HCEC 1CT (cell line): ENCODE results near the gene HOXD4.
A peak's percentile ranks its signal among the peaks of the same experiment; 100 is the strongest.

Experiments
- DNase-seq: peaks from one replicate; pipeline ENCODE4 v3.0.0-alpha.2; 2017

Gene HOXD4

GRCh38 chr2:176158855-176159662, 7.7 kb downstream of the HOXD4 start:
- DNase-seq: no peak

DNA sequence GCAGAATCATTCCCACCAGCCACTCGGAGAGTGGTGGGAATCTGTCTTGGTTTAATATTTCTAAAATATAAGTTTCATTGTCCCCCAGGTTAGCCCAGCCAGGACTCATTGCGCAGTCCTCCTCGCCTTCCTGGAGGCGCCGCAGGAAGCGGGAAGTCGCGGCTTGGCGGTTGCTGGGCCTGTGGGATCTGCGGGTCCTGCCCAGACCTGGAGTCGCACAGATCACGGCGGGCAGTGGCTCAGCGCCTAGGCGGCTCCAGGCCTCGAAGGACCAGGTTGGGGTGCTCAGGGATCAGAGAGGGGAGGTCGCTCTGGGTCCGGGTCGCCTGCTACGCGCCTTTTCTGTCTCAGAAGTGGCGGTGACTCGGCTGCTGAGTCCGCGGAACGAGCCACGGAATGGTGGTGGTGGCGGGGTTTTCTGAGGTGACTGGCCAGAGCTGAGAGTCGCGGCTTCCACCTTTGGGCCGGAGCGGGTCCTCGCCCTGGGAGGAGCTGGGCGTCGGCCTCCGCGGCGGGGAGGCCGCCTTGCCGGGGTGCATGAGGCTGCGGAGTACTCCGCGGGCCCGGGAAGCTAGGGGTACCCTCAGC, 8.4 kb downstream of the HOXD4 start:
- no peak for DNase-seq

GRCh38 chr2:176160251-176160985, 9.1 kb downstream of the HOXD4 start:
- no peak for DNase-seq

- no peak for DNase-seq
Measured at GRCh38 chr2:176160986-176161824, 9.9 kb downstream of the HOXD4 start.

GRCh38 chr2:176161825-176162626, 10.7 kb downstream of the HOXD4 start:
- DNase-seq: peak; percentile 54

GRCh38 chr2:176162911-176163671, 11.7 kb downstream of the HOXD4 start:
- no peak for DNase-seq

- no peak for DNase-seq
Measured at GRCh38 chr2:176163672-176164056, 12.3 kb downstream of the HOXD4 start.

DNA sequence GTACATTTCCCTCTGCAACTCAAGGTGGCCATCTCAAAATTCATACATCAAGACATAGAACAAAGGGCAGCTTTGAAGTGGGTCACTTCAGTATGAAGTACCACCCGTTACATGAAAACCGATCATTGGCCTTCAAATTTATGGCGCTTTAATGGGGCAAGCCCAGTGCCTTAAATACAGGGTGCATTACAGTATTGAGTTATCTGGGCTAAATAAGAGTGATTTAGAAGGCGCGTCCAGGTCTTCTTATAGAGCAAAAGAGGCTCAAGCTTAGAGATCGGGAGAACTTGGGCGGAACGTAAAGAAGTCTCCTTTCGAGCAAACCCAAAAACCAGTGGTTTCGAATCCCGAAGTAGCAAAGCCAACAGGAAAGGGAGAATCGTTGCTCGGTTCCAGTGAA, 12.9 kb downstream of the HOXD4 start:
- DNase-seq: no peak

- no peak for DNase-seq
Measured at GRCh38 chr2:176164611-176165369, 13.4 kb downstream of the HOXD4 start.

DNA sequence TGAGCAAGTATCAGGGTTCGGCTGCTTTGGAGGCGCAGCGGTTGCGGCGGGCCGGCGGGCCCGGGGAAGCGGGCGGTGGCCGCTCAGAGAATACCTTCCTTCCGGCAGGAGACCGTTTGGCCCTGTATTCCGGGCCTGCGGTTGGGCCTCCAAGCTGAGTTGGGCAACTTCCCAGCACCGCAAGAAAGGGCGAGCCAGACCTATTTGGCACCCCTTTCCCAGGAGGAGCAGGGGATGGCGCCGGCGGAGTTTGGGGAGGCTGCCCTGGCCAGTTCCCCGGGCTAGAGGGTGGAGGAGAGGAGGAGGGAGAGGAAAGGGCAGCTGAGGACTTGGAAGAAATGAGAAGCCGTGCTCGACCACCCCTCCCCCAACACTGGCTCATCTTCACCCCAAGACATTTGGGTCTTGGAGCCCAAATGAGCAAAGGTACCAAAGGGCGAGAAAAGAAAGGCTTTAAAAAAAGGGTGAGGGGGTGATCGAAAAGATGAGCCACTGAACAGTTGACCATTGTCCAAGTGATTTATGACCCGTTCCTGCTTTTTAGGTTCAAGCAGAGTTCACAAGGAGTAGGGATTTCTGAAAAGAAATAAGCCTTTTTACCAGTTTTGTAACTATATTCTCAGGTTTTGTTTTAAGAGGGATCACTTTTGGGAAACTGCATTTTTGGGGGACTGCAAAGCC, 14.2 kb downstream of the HOXD4 start:
- no peak for DNase-seq

GRCh38 chr2:176166272-176166671, 14.9 kb downstream of the HOXD4 start:
- DNase-seq: no peak

DNA sequence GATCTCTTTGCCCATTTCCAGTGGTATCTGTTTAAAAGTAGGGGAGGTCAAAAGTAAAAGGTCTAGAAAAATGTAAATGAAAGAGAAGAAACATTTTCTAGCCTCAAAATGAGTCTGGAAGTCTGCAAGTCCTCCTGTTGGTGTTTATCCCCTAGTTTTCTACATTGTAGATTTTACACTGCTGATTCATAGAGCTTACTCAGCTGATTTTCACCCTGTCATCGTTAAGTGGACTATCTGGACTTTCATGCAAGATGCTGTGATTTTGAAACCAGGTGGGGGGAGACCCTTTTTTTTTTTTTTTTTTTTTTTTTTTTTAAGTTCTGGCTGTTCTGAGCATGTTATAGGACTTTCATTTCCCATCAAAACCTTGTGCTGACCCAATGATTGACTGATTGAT, 16.0 kb downstream of the HOXD4 start:
- peak; percentile 17 for DNase-seq

DNA sequence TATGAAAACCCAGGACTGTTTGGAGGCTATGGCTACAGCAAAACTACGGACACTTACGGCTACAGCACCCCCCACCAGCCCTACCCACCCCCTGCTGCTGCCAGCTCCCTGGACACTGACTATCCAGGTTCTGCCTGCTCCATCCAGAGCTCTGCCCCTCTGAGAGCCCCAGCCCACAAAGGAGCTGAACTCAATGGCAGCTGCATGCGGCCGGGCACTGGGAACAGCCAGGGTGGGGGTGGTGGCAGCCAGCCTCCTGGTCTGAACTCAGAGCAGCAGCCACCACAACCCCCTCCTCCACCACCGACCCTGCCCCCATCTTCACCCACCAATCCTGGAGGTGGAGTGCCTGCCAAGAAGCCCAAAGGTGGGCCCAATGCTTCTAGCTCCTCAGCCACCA, 17.8 kb downstream of the HOXD4 start:
- no peak for DNase-seq

- no peak for DNase-seq
Measured at GRCh38 chr2:176169711-176170110, 18.4 kb downstream of the HOXD4 start.

GRCh38 chr2:176170602-176171305, 19.4 kb downstream of the HOXD4 start:
- DNase-seq: no peak

DNA sequence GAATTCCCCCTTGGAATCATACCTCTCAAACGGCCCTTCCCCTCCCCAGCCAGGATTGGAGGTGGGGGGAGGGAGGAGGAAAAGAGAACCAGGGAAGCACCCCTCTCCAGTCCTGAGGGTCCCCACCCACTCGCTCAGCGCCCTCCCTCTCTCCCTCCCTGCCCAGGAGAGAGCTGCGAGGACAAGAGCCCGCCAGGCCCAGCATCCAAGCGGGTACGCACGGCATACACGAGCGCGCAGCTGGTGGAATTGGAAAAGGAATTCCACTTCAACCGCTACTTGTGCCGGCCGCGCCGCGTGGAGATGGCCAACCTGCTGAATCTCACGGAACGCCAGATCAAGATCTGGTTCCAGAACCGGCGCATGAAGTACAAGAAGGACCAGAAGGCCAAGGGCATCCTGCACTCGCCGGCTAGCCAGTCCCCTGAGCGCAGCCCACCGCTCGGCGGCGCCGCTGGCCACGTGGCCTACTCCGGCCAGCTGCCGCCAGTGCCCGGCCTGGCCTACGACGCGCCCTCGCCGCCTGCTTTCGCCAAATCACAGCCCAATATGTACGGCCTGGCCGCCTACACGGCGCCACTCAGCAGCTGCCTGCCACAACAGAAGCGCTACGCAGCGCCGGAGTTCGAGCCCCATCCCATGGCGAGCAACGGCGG, 20.1 kb downstream of the HOXD4 start:
- DNase-seq: no peak

- DNase-seq: no peak
Measured at GRCh38 chr2:176172007-176172894, 20.9 kb downstream of the HOXD4 start.
